ENCODE measurements around the gene KRT34.
"Not testable (repeated sequence)": the region's sequence is repeated elsewhere in the genome, so short reads cannot be mapped to it uniquely, and the experiment has no call there.

The KRT34 gene

DNA sequence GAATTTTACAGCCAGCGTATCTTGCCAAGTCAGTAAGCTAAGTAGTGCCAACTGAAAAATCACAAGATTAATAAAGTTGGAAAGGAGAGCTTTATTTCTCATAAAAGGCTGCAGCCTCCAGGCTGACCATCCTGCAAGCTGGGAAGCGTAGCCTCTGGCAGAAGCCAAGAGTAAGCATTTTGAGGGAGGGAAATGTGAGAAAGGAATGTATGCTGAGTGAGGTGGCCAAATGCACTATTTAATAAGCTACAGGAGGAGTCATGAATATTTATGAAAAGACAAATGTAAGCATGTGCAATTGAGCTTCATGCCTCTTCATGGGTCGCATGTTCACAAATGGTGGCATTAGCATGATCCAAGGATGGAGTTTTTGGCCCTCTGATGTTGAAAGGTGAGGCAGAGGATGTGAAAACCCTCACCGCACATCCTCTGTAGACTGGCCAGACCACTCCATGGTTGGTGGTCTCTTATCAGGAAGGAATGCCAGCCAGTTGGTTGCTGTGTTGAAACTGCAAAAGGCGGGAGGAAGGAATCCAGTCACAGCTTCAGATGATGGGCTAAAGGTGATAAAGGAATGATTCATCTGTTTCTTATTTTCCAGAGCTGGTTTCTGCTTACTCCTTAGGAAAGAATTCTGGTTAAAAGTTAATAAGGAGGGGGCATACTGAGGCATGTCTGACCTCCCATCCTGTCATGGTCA is 21.7 kb downstream of the KRT34 start:
- FAIRE-seq, result no peak

DNA sequence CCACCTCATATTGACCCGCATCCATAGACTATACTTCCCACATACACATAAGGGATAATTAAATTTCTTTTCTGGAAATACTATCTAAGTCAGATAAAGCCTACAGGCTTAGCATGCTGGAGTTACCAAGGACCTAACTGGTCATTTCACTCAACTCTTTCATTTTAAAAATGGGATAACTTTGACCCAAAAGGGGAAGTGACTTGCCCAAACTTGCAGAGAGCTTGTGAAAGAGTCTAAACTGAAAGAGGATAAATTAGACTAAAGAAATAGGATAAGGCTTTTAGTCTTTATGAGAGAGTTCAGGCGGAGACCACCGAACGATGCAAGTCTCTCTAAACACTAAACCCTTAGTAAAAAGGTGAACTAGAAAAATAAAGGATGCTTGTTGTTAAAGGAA is 27.6 kb downstream of the KRT34 start:
- no peak for FAIRE-seq

GRCh38 chr17:41352597-41353366 is 29.3 kb downstream of the KRT34 start:
- no peak for FAIRE-seq

DNA sequence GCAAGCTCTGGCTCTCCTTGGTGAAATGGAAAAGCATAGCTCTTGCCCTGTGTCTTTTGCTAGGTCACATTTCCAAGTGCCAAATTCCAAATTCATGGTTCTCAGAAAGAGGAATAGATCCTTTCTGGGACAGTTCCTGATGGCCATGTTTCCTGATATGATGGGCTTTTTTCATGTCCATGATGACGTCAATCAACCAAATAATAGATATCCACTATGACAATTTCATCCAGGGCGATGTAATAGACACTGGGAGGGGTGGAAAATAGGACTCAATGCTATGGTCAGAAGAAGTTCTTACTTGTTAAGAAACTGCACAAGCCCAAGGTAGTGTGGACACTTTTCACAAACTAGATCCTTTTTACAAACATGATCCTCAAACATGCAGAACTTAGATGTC is 30.9 kb downstream of the KRT34 start:
- no peak for FAIRE-seq

DNA sequence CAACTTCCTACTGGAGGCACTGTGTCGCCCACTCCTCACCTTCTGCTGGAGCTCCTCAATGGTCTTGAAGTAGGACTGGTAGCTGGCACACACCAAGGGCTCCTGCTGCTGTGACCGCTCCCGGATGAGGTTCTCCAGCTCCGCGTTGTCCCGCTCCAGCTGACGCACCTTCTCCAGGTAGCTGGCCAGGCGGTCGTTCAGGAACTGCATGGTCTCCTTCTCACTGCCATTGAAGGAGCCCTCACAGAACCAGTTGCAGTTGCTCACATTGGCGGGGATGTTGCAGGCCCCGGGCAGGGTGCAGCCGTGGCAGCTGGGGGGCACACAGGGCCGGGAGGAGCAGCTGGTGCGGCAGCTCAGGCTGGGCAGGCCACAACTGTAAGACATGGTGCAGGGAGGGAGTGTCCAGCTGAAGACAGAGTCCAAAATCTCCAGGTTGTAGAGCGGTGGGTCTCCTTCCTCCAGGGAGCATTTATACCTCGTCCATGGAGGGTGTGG is 31.7 kb downstream of the KRT34 start, which contains the start of gene KRT33A:
Gene KRT33A, minus strand, starts transcription at position 448 of the 498 bp plus-strand sequence. Its CDS starts 61 bp downstream, at position 387.
- not testable (repeated sequence) for FAIRE-seq

DNA sequence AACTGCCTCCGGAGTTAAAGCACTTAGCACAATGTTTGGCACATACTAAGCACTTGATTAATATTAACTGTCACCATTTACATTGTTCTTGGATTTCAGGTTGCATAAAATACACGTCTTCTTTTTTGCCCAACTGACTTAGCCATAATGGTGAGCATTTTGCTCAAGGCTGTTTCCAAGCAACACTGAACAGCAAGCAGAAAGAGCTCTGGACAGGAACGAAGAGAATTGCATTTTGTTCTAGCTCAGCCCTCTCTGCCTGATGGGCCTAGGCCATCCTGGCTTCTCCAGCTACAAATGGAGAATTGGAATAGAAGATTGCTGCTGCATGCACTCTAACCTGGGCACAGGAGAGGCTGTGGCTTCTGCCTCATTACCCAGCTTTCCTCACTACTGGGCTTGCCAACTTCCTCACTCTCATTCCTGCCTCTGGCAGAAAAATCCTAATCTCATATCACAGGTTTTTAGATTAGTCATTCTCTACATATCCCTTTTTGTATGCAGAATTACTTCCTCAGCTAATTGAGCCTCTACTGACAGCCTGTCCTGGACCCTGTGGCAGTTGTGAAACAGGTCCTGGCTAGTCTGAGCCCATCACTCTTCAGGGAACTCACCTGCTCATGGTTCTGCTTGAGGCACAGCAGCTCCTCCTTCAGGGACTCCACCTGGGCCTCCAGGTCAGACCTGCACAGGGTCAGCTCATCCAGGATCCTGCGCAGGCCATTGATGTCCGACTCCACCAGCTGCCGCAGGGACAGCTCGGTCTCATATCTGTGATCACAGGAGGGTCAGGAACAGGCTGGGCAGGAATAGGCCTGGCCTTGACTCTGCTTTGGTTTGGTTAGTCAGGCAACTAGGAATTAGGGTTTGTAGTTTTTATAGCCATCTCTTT is 34.0 kb downstream of the KRT34 start:
- FAIRE-seq, result no peak

GRCh38 chr17:41346421-41346820 is 35.7 kb downstream of the KRT34 start:
- not testable (repeated sequence) for FAIRE-seq

DNA sequence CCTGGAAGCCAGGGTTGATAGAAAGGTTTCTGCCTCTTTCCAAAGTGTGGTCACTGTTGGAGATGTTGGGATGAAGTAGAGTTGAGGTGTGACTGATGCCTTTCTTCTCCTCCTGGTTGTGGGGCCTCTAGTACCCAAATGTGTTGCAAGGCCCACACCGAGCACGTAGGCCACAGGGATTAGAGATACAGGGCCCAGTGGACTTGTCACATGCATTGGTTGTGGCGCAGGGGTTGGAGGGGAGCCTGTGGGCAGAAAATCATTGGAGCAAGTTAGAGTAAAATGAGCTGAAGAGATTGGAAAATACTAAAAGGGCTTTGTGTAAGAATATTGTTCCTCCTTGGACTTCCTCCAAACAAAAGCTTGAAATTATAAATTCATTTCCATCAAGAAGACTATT is 36.1 kb downstream of the KRT34 start:
- no peak for FAIRE-seq

GRCh38 chr17:41343029-41343428 is 39.1 kb downstream of the KRT34 start:
- FAIRE-seq, result no peak

DNA sequence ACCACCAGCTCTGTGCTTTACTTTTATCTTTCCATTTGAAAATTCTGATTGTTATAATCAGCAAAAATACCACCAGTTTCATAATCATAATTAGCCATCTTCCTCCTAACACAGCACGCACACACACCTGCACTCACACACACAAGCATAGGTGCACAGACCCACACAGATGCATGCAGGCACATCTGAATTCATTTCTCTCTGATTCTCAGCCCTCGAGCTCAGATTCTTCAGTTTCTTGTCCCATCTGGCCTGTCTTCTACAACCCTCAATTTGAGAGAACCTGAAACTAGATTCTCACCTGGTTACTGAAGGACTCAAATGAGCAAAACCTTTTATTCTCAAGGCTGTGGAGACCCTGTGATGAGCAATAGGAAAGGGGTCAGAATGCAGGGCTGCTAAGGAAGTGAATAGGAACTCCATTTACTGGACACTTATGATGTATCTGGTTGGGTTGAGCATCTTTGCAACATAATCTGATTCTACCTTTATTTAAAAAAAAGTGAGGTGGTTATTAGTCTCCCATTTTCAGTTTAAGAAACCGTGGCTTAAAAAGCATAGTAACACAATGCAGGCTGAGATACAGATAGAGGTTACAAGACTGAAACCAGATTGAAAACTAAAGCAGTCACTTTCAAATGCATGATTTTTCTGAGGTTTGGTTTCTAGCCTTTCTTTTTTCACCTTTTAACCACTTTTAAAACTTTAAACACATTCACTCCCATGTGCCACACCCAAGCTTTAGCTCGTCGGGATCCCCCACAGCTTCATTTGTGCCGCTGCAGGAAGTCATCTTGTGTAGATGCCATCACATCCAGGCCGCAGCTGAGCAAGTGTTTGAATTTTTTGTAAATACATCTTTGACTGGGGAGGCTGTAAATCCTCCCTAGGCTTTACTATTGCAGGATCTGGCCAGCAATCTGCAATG is 40.9 kb downstream of the KRT34 start:
- FAIRE-seq, result no peak

DNA sequence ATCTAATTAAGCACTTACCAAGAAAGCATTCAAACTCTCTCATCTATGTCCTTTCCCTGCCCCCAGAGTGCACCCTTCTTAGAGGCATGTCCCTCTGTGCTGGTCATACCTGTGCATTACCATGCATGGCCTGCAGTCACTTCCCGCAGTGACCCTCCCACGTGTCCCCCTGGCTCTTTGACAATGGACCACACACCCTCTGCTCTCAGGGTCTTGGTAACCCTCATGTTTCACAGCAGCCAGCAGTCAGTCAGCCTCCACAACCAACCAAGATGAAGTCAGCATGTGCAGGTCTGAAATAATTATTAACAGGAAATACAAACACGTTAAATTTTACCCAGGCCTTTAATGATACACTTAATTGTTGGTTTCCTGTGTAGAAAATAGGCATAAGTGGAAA is 41.6 kb downstream of the KRT34 start:
- no peak for FAIRE-seq

DNA sequence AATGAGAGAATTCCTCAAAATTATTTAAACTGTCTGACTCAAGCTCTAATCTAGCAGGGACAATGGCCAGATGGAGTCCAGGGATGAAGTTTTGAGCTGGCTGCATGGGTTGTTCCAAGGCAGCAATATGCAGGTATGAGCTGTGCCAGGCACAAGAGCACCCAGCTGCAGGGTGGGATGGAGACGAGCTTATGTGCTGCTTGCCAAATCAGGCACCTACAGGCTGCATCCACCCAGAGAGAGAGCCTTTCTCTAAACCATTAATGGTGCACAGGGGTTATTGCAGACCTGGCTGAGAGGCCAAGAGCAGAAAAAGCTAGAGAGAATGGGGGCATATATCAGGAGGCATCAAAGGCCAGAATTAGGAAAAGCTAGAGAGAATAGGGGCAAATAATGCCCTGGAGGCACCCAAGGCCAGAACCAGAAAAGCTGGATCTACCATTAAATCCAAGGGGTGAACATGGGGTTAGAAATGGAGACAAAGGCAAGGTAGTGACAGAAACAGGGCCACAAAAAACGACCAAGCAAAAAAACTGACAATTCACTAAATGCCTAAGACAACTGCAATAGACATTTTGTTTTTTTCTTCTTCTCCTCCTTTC is 42.4 kb downstream of the KRT34 start:
- no peak for FAIRE-seq

DNA sequence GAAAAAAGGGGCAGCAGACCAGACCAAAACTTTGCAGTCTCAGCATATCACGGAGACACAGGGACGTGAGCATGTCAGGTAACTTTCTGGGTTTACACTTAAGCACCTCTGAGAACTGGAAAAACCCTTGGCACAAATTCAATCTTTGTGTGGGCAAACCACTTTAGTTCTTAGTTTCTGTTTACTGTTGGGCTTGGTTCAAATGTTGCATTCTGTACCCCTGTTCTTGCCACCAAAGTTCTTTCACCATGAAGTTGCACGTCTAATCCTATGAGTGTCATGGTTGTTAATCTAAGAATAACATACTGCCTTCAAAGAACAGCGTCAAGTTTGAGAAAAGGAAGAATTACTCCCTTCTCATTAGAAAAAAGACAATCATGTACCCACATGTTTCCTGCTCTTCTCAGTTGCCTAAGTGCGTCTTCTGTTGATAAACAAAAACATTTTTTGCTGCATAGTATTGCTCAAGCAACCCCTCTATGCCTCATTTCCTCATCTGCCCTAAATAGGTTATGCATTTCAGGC is 43.1 kb downstream of the KRT34 start:
- FAIRE-seq, result no peak

DNA sequence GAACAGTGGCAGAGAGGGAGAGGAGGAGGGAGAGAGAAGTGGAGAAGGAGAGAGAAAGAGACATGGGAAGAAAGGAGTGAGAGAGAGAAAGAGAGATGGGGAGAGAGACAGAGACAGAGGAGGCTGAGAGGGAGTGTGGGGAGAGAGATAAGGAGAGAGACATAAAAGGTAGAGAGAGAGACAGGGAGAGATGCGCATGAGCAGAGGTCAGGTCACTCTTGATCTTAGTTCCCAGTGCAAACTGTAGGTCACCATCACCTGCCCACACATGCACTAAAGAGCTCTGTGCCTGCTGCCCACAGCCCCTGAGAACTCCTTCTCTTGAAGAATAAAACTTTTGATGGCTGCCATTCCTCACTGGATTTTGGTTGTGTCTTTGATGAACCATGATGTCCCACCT is 46.4 kb downstream of the KRT34 start:
- no peak for FAIRE-seq

DNA sequence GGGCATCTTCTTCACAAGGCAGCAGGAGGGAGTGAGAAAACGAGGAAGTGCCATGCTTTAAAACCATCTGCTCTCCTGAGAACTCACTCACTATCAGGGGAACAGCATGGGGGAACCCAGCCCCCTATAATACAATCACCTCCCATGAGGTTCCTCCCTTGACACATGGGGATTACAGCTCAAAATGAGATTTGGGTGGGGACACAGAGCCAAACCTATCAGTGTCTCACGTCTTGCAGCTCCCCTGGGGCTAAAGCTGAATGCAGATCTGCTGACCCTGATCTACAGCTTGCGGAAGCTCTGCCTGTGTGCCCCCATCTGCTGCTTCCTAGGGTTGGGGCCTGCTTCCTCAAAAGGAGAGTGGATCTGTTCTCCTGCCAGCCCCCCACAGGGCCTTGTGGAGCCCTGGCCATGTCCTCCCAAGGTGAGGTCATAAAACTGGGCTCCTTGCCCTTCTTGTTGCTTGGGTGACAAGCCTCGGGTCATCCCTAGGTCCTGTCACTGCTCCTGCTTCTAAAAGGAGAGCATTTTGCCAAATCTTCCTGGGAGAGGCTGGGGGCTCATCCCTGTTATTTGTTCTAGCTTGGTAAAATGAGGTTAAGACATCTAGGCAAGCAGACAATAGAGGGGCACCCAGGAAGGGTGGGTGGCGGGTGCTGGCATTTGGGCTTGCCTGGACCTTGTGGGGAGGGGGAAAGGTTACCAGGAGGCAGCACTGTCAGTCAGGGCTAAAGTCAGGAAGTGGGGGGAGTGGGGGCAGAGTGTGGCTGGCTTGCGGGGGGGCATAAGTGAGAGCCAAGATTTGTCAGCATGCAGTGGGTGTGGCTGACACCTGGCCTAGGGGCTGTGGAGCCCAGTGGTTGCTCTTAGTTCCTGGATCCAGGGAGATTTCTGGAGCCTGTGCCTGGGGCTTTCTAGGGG is 47.5 kb downstream of the KRT34 start:
- no peak for FAIRE-seq

- FAIRE-seq, result no peak
These were observed 48.3 kb downstream of the KRT34 start for GRCh38 chr17:41333836-41334235.

- FAIRE-seq, result no peak
These were observed 49.0 kb downstream of the KRT34 start for GRCh38 chr17:41333098-41333497.

- FAIRE-seq, result no peak
These were observed 49.9 kb downstream of the KRT34 start for GRCh38 chr17:41332239-41332638.

GRCh38 chr17:41331606-41332005 is 50.5 kb downstream of the KRT34 start:
- FAIRE-seq, result no peak
